ENCODE results near the gene FXYD6.

GRCh38 chr11:117905524-117905923 lies 29.1 kb upstream of the FXYD6 start:
- TF ChIP-seq GATA2 (IDR thresholded peaks at IDR 0.05; ENCODE audit: low read depth, low read length) = no peak
- no peak for TF ChIP-seq GATA3 (IDR thresholded peaks at IDR 0.05; ENCODE audit: low read depth, low read length)
